Endothelial cell of umbilical vein (primary cell): Measurements from ENCODE around the gene PDCD2L. TPM values are rescaled to one million over a fixed set of nuclear protein-coding genes. Genes with fewer than 3 reads are reported as not detected.

Experiments used
- BruUV-seq: library from RNA; stranded (reverse); fragments of 400-500 nt; replicated peaks from 2 replicates; lab custom pipeline; 2021; lab: Mats Ljungman, UMichigan
- CTCF ChIA-PET: fragments of 300-600, 350-600 bp; sonication (Branson Sonifier 250); formaldehyde crosslinking; loops from one replicate; lab custom pipeline; 2021; ENCODE audit warnings: antibody characterized with exemption, inconsistent platforms; lab: Charles Lee
- POLR2A ChIA-PET: fragments of 300-600, 350-600 bp; sonication (Branson Sonifier 250); formaldehyde crosslinking; loops from one replicate; lab custom pipeline; 2021; ENCODE audit warnings: antibody characterized with exemption, inconsistent platforms; lab: Charles Lee
- DNase-seq: peaks from one replicate; pipeline ENCODE4 v3.0.0-alpha.2; 2011; ENCODE audit warnings: low read depth, low spot score
- FAIRE-seq: peaks from 2 replicates; lab custom pipeline; 2011; peaks lifted over from hg19 to GRCh38; lab: Jason Lieb, UNC
- H2AFZ ChIP-seq: 2 replicates; pipeline ENCODE4 v1.6.0; 2012; ENCODE audit warnings: low read depth, low read length, control low read depth, inconsistent platforms
- H3K27ac ChIP-seq: 2 replicates; pipeline ENCODE4 v1.5.1; 2011; ENCODE audit warnings: low read depth, mild to moderate bottlenecking, control low read depth, low read length, moderate library complexity; ENCODE audit not compliant: insufficient read depth
- H3K27me3 ChIP-seq, 2 experiments: 2 replicates each; pipeline versions ENCODE4 v1.6.0 to v1.6.1; 2011; ENCODE audit warnings: low read length in 2 of 2, mixed read lengths in 1 of 2; ENCODE audit not compliant: control insufficient read depth in 2 of 2, insufficient read depth in 2 of 2
- H3K36me3 ChIP-seq, 2 experiments: 2 replicates in 1 of 2; 3 replicates in 1 of 2; pipeline ENCODE4 v1.5.1; 2011; ENCODE audit warnings: low read length in 2 of 2, mild to moderate bottlenecking in 1 of 2, moderate library complexity in 1 of 2; ENCODE audit not compliant: control insufficient read depth in 2 of 2, insufficient read depth in 2 of 2; ENCODE audit errors: extremely low read depth in 1 of 2
- H3K4me1 ChIP-seq: 3 replicates; pipeline ENCODE4 v1.5.1; 2011; ENCODE audit warnings: mild to moderate bottlenecking, low read length; ENCODE audit not compliant: control insufficient read depth, insufficient read depth; ENCODE audit errors: extremely low read depth
- H3K4me2 ChIP-seq: 2 replicates; pipeline ENCODE4 v1.6.1; 2011; ENCODE audit warnings: low read length, control low read depth, mixed read lengths; ENCODE audit not compliant: insufficient read depth
- H3K4me3 ChIP-seq, 3 experiments: fragments of 200-600 bp in 1 of 3; sonication (generic), shearing (Covaris generic) in 1 of 3; replicated peaks in 1 of 3; 2 replicates each; pipeline ENCODE4 v1.5.1; 2011 to 2016; ENCODE audit warnings: control low read depth in 3 of 3, low read length in 3 of 3, mild to moderate bottlenecking in 2 of 3, inconsistent platforms in 1 of 3, low read depth in 1 of 3, moderate library complexity in 1 of 3; ENCODE audit not compliant: insufficient read depth in 1 of 3
- H3K79me2 ChIP-seq: 2 replicates; pipeline ENCODE4 v1.6.0; 2012; ENCODE audit warnings: low read length, inconsistent platforms; ENCODE audit not compliant: control insufficient read depth, insufficient read depth
- H3K9ac ChIP-seq: replicated peaks from 2 replicates; pipeline ENCODE3; 2011; ENCODE audit warnings: low read length, control low read depth; ENCODE audit not compliant: insufficient read depth; ENCODE audit errors: extremely low read depth
- H3K9me1 ChIP-seq: replicated peaks from 3 replicates; pipeline ENCODE4 v1.6.0; 2011; ENCODE audit warnings: mild to moderate bottlenecking, low read length; ENCODE audit not compliant: control insufficient read depth, insufficient read depth; ENCODE audit errors: extremely low read depth
- H3K9me3 ChIP-seq: replicated peaks from 2 replicates; pipeline ENCODE4 v1.5.1; 2012; ENCODE audit warnings: low read length, inconsistent platforms; ENCODE audit not compliant: control insufficient read depth, insufficient read depth
- H4K20me1 ChIP-seq: replicated peaks from 2 replicates; pipeline ENCODE3; 2011; ENCODE audit warnings: mild to moderate bottlenecking, low read length; ENCODE audit not compliant: control insufficient read depth, insufficient read depth; ENCODE audit errors: extremely low read depth
- EZH2 ChIP-seq: IDR thresholded peaks from 2 replicates; pipeline ENCODE4 v1.6.1; 2012; ENCODE audit warnings: borderline replicate concordance, low read depth, mild to moderate bottlenecking, moderate library complexity, low read length, inconsistent platforms; ENCODE audit not compliant: severe bottlenecking
- FOS ChIP-seq: IDR thresholded peaks from 2 replicates; pipeline ENCODE4 v1.6.1; 2011; ENCODE audit warnings: mild to moderate bottlenecking, low read length, moderate library complexity, borderline replicate concordance; ENCODE audit not compliant: insufficient read depth
- GATA2 ChIP-seq: IDR thresholded peaks from 2 replicates; pipeline ENCODE4 v1.7.0; 2011; ENCODE audit warnings: low read depth, mild to moderate bottlenecking, moderate library complexity, mixed read lengths, low read length; ENCODE audit not compliant: insufficient read length, insufficient read depth
- JUN ChIP-seq: IDR thresholded peaks from 2 replicates; pipeline ENCODE4 v1.6.1; 2011; ENCODE audit warnings: borderline replicate concordance, low read depth; ENCODE audit not compliant: insufficient read length, insufficient read depth
- MYC ChIP-seq: IDR thresholded peaks from one replicate; pipeline ENCODE4 v1.6.1; 2011; ENCODE audit warnings: mild to moderate bottlenecking, low read depth, low read length
- POLR2A ChIP-seq: IDR thresholded peaks from 2 replicates; pipeline ENCODE4 v1.6.1; 2012; ENCODE audit warnings: low read depth, mild to moderate bottlenecking, control low read depth, low read length
- POLR2AphosphoS5 ChIP-seq: IDR thresholded peaks from 2 replicates; pipeline ENCODE4 v1.6.1; 2012; ENCODE audit warnings: low read depth, mild to moderate bottlenecking, control low read depth, low read length, moderate library complexity; ENCODE audit not compliant: insufficient read depth
- dilution Hi-C: fragments of 300-500 bp; cut with MboI; formaldehyde crosslinking; loops from one replicate; pipeline ENCODE4 v1.15.0; 2019; ENCODE audit warnings: low sequenced_read_pairs; ENCODE audit not compliant: extremely low pct_ligation_motif_present
- intact Hi-C: fragments of 100-400 bp; cut with micrococcal nuclease; formaldehyde crosslinking; loops from one replicate; pipeline ENCODE4 v1.10.0; 2022
- polyA plus RNA-seq, 4 experiments: library from polyadenylated mRNA; depleted of rRNA in 3 of 4; stranded (reverse) in 3 of 4; unstranded in 1 of 4; fragments of >200 nt; gene quantifications; 2 replicates each; pipeline versions ENCODE4 v1.2.1 to v1.2.3, GENCODE V29; 2011 to 2012; ENCODE audit warnings: missing spikeins in 1 of 4
- total RNA-seq: library from RNA; stranded (reverse); gene quantifications from 2 replicates; pipeline ENCODE4 v1.2.3, GENCODE V29; 2021
- TF ChIP-seq, protein P1 (sequence below), 2 donors: IDR thresholded peaks; 1 replicate in 1 of 2; 2 replicates in 1 of 2; pipeline ENCODE4 v1.5.1; 2011; ENCODE audit warnings: low read length in 2 of 2, mild to moderate bottlenecking in 2 of 2, moderate library complexity in 2 of 2, control low read depth in 1 of 2, inconsistent platforms in 1 of 2, low read depth in 1 of 2; ENCODE audit not compliant: insufficient read depth in 1 of 2; ENCODE audit errors: extremely low read depth in 1 of 2
- TF ChIP-seq, protein P2 (sequence below): IDR thresholded peaks from 2 replicates; pipeline ENCODE4 v1.6.1; 2011; ENCODE audit not compliant: insufficient read depth, insufficient read length

PDCD2L gene
- total and polyA plus RNA-seq, 2 donors (not counting 3 experiments of a cell fraction or from before 2014, with no cell fraction given): 12.4 to 20.3 TPM

DNA sequence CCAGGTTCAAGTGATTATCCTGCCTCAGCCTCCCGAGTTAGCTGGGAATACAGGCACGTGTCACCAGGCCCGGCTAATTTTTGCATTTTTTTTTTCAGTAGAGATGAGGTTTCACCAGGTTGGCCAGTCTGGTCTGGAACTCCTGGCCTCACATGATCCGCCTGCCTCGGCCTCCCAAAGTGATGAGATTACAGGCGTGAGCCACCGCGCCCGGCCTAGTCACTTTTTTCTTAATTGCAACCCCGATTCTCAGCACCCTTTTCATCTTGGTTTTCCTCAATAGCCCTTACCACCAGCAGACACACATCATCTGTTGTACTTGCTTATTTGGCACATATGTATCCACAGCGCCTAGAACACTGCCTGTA, 39.8 kb upstream of the PDCD2L start:
- no peaks in the 10 kb centered on the region for H3K9me1 ChIP-seq
- peak; percentile 8 for FAIRE-seq
- DNase-seq: no peak
- H3K9ac ChIP-seq: no peak overlapping the region
- H3K27ac ChIP-seq: no peak overlapping the region
- H3K4me1 ChIP-seq: peaks cover 14% of the 10 kb centered on the region
- H3K27me3 ChIP-seq: no peaks in the 10 kb centered on the region
- H2AFZ ChIP-seq: peak overlapping the region; percentile 95
- CTCF ChIA-PET: interaction anchor here (1.4 kb wide), 1 partner anchor 66 kb away, joined by 3 read pairs; no protein-coding TSS in a partner anchor
- no peaks in the 10 kb centered on the region for H3K9me3 ChIP-seq
- peaks cover 29% of the 10 kb centered on the region for H3K79me2 ChIP-seq
- dilution Hi-C loops (no loop called here), intact Hi-C loops (no loop called here)
- no TSS peak for BruUV-seq
- H3K4me2 ChIP-seq: peak overlapping the region; percentile 58
- H3K4me3 ChIP-seq: peak overlapping the region; percentile 45 to 72 (median 52)
- TF ChIP-seq MYC: no peak
- no peak for TF ChIP-seq GATA2
- no peak for TF ChIP-seq EZH2
- TF ChIP-seq, protein P1, sequence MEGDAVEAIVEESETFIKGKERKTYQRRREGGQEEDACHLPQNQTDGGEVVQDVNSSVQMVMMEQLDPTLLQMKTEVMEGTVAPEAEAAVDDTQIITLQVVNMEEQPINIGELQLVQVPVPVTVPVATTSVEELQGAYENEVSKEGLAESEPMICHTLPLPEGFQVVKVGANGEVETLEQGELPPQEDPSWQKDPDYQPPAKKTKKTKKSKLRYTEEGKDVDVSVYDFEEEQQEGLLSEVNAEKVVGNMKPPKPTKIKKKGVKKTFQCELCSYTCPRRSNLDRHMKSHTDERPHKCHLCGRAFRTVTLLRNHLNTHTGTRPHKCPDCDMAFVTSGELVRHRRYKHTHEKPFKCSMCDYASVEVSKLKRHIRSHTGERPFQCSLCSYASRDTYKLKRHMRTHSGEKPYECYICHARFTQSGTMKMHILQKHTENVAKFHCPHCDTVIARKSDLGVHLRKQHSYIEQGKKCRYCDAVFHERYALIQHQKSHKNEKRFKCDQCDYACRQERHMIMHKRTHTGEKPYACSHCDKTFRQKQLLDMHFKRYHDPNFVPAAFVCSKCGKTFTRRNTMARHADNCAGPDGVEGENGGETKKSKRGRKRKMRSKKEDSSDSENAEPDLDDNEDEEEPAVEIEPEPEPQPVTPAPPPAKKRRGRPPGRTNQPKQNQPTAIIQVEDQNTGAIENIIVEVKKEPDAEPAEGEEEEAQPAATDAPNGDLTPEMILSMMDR (IDR thresholded peaks at IDR 0.05; ENCODE audit: extremely low read depth in 1 of 2, insufficient read depth in 1 of 2, low read depth in 1 of 2, low read length in 2 of 2): no peak
- no peak for TF ChIP-seq POLR2A
- TF ChIP-seq, protein P2, sequence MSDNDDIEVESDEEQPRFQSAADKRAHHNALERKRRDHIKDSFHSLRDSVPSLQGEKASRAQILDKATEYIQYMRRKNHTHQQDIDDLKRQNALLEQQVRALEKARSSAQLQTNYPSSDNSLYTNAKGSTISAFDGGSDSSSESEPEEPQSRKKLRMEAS: no peak
- TF ChIP-seq POLR2AphosphoS5: no peak
- no peak for TF ChIP-seq JUN
- TF ChIP-seq FOS: no peak
- POLR2A ChIA-PET: no interaction called here
- H4K20me1 ChIP-seq: no peaks in the 10 kb centered on the region
- peaks cover 4 to 9% of the 10 kb centered on the region in 2 experiments for H3K36me3 ChIP-seq
